Medulla oblongata (tissue), 1 donor: ENCODE data around the gene ZCCHC24.
A peak's percentile ranks its signal among the peaks of the same experiment; 100 is the strongest.

Experiments
- DNase-seq: peaks from one replicate; pipeline ENCODE4 v3.0.0-alpha.2; 2015; ENCODE audit errors: extremely low spot score

The ZCCHC24 gene

DNA sequence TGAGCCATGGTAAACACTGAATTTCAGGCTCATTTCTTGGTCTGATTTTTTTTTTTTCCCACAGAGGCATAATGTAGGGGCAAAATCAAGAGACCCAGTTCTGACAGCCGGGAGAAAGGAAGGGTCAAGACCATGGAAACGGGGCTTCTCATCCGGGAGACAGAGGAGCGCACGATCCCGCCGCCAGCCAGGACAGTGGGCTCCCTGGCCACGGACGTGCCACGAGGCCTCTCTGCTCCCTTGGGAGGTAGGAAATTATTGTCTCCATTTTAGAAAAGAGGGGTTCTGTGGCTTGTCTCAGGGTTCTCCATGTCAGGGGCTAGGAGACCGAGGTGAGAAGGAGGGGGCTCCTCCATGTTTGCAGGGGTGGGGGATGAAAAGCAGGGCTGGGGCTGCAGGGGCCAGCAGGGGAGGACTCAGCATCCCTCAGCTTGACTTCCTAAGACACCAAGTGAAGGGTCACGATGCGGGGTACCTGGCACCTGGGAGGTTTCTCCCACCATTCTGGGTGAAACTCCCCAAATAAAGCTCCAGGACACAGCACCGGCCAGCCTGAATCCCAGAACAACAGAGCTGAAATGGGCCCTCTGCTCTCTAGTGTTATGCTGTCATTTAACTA, 60.5 kb downstream of the ZCCHC24 start:
- no peak for DNase-seq

GRCh38 chr10:79383974-79384606, 61.3 kb downstream of the ZCCHC24 start:
- no peak for DNase-seq

GRCh38 chr10:79382491-79382941, 62.9 kb downstream of the ZCCHC24 start:
- no peak for DNase-seq

DNA sequence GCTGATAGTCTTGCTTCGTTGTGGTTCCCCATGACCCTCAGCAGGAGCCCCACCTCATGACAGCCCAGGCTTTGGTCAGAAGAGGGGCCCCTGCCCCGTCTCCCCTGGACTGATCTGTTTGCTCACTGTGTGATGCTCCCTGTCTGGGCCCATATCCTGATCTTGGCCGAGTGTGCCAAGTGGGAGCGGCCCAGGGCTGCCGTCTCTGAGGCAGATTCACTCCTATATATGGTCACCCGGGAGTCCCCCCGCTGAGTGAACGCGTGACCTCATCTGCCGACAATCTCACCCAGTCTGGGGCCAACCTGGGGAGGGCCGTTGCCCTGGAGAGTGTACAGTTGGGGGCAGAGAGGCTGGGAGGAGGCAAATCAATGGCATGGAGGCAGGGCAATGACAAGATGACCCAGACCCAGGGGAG, 63.6 kb downstream of the ZCCHC24 start:
- DNase-seq: peak; percentile 53

GRCh38 chr10:79380946-79381721, 64.3 kb downstream of the ZCCHC24 start:
- no peak for DNase-seq

DNA sequence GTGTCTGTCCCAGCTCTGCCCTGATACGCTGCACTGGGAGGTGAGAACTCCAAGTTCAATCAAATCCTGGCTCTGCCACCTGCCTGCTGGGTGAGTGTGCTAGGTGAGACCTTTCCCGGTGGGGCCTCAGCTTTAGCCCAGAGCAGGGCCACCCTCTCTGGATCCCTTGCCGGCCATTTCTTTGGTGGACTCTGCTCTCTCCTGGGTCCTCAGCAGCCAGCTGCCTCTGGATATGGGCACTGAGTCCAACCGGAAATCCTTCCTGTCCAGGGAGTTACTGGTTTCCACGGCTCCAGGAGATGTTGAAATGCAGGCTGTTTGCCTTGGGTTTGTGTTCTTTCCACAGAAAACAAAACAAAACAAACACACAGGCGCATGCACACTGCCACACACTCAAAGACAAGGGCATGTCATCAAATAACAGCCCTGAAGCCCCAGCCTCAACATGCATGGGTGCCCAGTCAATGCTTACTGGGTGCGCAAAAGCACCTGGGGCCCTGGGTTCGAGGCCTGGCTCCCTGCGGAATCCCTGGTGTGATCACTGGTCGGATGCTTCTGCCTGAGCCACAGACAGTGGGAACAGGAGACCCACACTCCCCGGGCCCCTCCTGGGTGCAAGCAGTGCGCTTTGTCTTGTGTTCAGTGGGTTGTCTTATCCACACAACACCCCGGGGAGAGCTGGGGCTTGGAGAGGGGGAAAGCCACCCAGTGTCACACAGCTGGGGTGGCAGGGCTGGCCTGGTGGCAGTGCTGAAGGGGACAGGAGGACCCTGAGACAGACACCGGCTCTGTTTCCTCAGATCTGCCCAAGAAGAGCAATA, 65.1 kb downstream of the ZCCHC24 start:
- DNase-seq: no peak

DNA sequence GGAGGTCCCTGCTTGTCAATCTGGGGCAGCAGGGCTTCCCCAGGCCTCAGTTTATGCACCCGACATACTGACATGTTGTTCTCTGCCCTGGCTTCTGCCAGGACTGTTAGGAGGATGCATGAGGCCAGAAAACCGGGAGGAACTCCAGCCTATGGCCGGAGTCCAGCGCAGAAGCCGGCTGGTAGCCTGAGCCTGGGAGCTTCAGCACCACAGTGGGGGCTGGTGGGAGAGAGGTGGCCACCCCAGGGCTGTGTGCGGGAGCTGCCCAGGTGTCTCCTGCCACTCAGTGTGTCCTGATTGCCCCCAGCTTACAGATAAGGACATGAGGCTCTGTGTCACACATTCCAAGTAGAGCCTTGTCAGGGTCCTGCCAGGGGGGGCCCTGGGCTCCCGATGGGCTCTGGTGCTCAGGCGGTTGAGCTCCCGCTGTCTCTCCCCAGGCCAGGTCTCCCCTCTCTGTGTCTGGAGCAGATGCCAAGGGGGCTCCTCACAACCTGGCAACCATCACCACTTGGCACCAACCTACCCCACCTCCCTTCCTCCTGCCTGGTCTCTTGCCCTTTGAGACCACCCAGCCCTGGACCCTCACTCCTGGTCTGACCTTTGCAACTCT, 65.8 kb downstream of the ZCCHC24 start:
- peak; percentile 59 for DNase-seq

- no peak for DNase-seq
These were observed 66.5 kb downstream of the ZCCHC24 start for GRCh38 chr10:79378647-79379511.

DNA sequence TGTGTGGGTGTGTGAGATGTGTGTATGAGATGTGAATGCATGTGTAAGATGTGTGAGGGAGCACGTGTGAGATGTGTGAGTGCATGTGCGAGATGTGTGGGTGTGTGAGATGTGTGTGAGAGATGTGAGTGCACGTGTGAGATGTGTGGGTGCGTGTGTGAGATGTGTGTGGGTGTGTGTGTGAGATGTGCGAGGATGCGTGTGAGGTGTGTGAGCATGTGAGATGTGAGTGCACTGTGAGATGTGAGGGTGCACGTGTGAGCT, 67.1 kb downstream of the ZCCHC24 start:
- DNase-seq: no peak

- no peak for DNase-seq
These were observed 67.7 kb downstream of the ZCCHC24 start for GRCh38 chr10:79377557-79378382.

GRCh38 chr10:79376751-79377556, 68.5 kb downstream of the ZCCHC24 start:
- no peak for DNase-seq

- no peak for DNase-seq
These were observed 69.3 kb downstream of the ZCCHC24 start for GRCh38 chr10:79376078-79376628.

- no peak for DNase-seq
These were observed 69.9 kb downstream of the ZCCHC24 start for GRCh38 chr10:79375321-79376077.

DNA sequence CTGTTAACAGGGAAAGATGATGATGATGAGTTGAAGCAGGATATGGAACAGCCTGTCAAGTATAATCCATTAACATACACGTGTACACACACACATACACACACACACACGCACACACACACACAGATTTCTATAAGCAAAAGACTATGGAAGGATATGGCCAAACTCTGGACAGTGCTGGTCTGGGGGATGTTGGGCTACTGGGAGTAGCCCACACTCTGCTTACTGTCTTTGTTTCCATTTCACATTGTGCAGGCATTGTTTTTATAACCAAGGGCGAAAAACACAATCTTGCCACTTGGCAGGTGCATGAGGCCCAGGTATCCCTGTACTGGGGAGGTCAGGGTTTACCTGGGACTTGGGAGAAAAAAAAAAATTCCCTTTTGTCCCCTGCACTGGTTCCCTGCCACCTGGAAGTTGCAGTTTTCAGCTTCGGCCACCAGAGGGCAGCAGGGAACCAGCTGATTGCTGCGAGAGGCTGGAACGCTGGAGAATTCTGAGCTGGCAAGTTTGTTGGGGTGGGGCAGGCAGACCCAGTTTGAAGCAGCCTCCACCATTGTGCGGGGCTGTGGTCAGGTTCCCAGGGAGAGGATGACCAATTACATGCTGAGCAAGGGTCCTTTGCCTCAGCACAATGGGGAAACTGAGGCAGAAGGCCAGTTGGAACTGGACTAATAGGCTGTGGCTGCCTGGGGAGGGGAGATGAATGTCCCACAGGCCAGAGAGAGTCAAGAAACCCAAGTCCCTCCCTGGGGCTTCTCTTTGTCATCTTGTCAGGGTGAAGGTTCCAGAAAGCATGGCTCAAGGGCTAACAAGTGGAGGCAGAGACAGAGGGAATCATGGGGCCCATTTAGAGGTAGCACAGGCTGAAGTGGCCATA, 70.9 kb downstream of the ZCCHC24 start:
- DNase-seq: peak; percentile 89

DNA sequence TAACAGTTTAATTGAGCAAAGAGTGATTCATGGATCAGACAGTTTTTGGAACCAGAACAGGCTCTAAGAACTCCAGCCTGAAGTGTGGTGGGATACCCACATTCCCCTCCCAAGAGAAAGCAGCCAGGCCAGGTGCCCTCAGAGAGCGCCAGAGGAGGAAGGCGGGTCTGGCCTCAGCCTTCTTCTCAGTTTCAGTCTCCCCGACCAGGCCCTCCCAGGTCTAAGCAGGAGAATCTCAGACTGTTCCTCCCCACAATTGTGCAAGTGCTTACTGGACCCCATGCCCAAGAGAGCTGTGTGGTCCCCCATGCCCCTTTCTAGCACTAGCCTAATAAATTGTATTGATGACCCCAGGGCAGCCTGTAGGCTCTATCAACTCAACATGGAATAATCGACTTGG, 72.6 kb downstream of the ZCCHC24 start:
- no peak for DNase-seq

DNA sequence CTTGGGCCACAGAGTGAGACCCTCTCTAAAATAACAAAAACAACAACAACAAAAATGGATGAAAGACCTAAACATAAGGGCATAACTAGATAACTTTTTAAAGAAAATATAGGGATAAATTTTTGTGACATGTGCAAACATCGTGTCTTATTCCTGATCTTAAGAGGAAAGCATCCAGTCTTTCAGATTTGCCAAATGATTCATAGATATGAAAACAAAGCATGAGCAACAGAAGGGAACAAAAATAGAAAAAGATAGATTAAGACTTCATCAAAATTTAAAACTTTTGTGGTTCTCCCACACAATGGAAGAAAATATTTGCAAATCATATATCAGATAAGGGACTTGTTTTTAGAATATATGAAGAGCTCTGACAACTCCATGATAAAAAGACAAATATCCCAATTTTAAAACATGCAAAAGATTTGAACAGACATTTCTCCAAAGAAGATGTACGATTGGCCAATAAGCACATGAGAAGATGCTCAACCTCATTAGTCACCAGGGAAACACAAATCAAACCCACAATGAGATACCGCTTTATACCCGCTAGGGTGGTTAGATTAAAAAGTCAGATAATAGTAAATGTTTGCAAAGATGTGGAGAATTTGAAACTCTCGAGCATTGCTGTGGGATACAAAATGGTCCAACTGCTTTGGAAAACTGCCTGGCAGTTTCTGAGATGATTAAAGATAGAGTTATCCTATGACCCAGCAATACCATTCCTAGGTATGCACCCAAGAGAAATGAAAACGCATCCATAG, 77.8 kb downstream of the ZCCHC24 start:
- DNase-seq: no peak
